Kidney (tissue), 14 donors: ENCODE measurements around the gene ATG12. TPM values are rescaled to one million over a fixed set of nuclear protein-coding genes. Genes with fewer than 3 reads are reported as not detected.

Experiments used
- DNase-seq, 5 donors: peaks; one replicate each; pipeline ENCODE4 v3.0.0-alpha.2; 2013 to 2020
- FAIRE-seq: peaks from 2 replicates; lab custom pipeline; 2012; peaks lifted over from hg19 to GRCh38; lab: Jason Lieb, UNC
- H3K27ac ChIP-seq, 2 donors: one replicate each; pipeline ENCODE4 v1.7.0; 2013; ENCODE audit warnings: low read depth in 2 of 2, low read length in 2 of 2, inconsistent platforms in 1 of 2
- H3K27me3 ChIP-seq: one replicate; pipeline ENCODE4 v1.7.1; 2013; ENCODE audit warnings: low read length, inconsistent platforms; ENCODE audit not compliant: control insufficient read depth, insufficient read depth
- H3K36me3 ChIP-seq, 3 donors: one replicate each; pipeline versions ENCODE4 v1.7.0 to v1.7.1; 2013; ENCODE audit warnings: low read length in 3 of 3, control low read depth in 1 of 3, inconsistent platforms in 1 of 3; ENCODE audit not compliant: insufficient read depth in 3 of 3, control insufficient read depth in 2 of 3
- H3K4me1 ChIP-seq, 3 donors: one replicate each; pipeline versions ENCODE4 v1.7.0 to v1.7.1; 2013; ENCODE audit warnings: low read length in 3 of 3, inconsistent platforms in 1 of 3, low read depth in 1 of 3; ENCODE audit not compliant: control insufficient read depth in 2 of 3, insufficient read depth in 2 of 3
- H3K4me3 ChIP-seq, 3 donors: one replicate each; pipeline versions ENCODE4 v1.7.0 to v1.8.1; 2013; ENCODE audit warnings: low read length in 3 of 3, control low read depth in 1 of 3, inconsistent platforms in 1 of 3
- H3K9ac ChIP-seq, 3 donors: one replicate each; pipeline versions ENCODE4 v1.7.0 to v1.7.1; 2013; ENCODE audit warnings: low read length in 3 of 3, control low read depth in 1 of 3, inconsistent platforms in 1 of 3
- H3K9me3 ChIP-seq, 3 donors: one replicate each; pipeline versions ENCODE4 v1.7.0 to v1.7.1; 2013; ENCODE audit warnings: low read length in 3 of 3, control low read depth in 1 of 3, inconsistent platforms in 1 of 3; ENCODE audit not compliant: control insufficient read depth in 2 of 3, insufficient read depth in 1 of 3
- CTCF ChIP-seq: IDR thresholded peaks from 3 replicates; pipeline ENCODE4 v1.5.1; 2012; ENCODE audit warnings: mild to moderate bottlenecking, moderate library complexity, borderline replicate concordance; ENCODE audit not compliant: insufficient read depth; ENCODE audit errors: extremely low read depth
- intact Hi-C: fragments of 100-400 bp; cut with DNase I; formaldehyde crosslinking; loops from one replicate; pipeline ENCODE4 v1.11.1; 2022
- polyA plus RNA-seq: library from polyadenylated mRNA; stranded (reverse); fragments of 350-450 nt; fragmentation: Illumina TruSeq; extraction: RNeasy Lipid Tissue Mini Kit (QIAGEN cat#74804); gene quantifications from one replicate; pipeline ENCODE4 v1.2.3, GENCODE V29; 2014; ENCODE audit warnings: low read depth, low replicate concordance; ENCODE audit not compliant: insufficient read depth
- total RNA-seq: library from RNA; stranded (reverse); fragmentation: NEBNext Ultra II Directional; extraction: Animal tissue kit (Norgen Biotek cat#: 25700); gene quantifications from one replicate; pipeline ENCODE4 v1.2.1, GENCODE V29; 2021
- donor health status: control.
- donor health status: control.
- donor health status: control.
- donor health status: control.
- donor health status: control.
- donor health status: DM: yes; HTN: yes; CAD: no.
- donor health status: Normal renal cell carcinoma (clear cell type).

ATG12 gene
- total and polyA plus RNA-seq, 2 donors from 2014 or later: 26.3 to 30.1 TPM

- Histone ChIP-seq H3K27me3 (no peaks in the 10 kb centered on the region), H3K4me3 (no peak overlapping the region), H3K4me1 (no peaks in the 10 kb centered on the region), H3K27ac (no peak overlapping the region), H3K9ac (no peak overlapping the region), H3K36me3 (no peaks in the 10 kb centered on the region), H3K9me3 (no peaks in the 10 kb centered on the region)
- intact Hi-C loops: no loop called here
- FAIRE-seq (no peak), DNase-seq (no peak)
- no peak for TF ChIP-seq CTCF
Observed at GRCh38 chr5:115796656-115797055, 44.7 kb downstream of the ATG12 start.

GRCh38 chr5:115795700-115796099 is 45.7 kb downstream of the ATG12 start:
- TF ChIP-seq CTCF: no peak
- no peak overlapping the region for H3K4me3 ChIP-seq
- DNase-seq (no peak), FAIRE-seq (no peak)
- H3K27ac ChIP-seq: no peak overlapping the region
- no peaks in the 10 kb centered on the region for H3K36me3 ChIP-seq
- no peaks in the 10 kb centered on the region for H3K9me3 ChIP-seq
- intact Hi-C loops: no loop called here
- H3K9ac ChIP-seq: no peak overlapping the region
- no peaks in the 10 kb centered on the region for H3K4me1 ChIP-seq
- no peaks in the 10 kb centered on the region for H3K27me3 ChIP-seq

GRCh38 chr5:115788440-115788839 is 52.9 kb downstream of the ATG12 start:
- TF ChIP-seq CTCF: no peak
- H3K4me3 ChIP-seq: no peak overlapping the region
- no peaks in the 10 kb centered on the region for H3K4me1 ChIP-seq
- no peaks in the 10 kb centered on the region for H3K27me3 ChIP-seq
- DNase-seq (no peak), FAIRE-seq (no peak)
- H3K9ac ChIP-seq: no peak overlapping the region
- no peaks in the 10 kb centered on the region for H3K9me3 ChIP-seq
- no peaks in the 10 kb centered on the region for H3K36me3 ChIP-seq
- H3K27ac ChIP-seq: no peak overlapping the region
- intact Hi-C loops: no loop called here

- FAIRE-seq: no peak
- intact Hi-C loops: no loop called here
Observed at GRCh38 chr5:115787426-115787825, 53.9 kb downstream of the ATG12 start.

More at GRCh38 chr5:115787426-115787825, 53.9 kb downstream of the ATG12 start:
- H3K27me3 ChIP-seq: no peaks in the 10 kb centered on the region
- DNase-seq: no peak
- no peaks in the 10 kb centered on the region for H3K36me3 ChIP-seq
- no peaks in the 10 kb centered on the region for H3K9me3 ChIP-seq
- H3K27ac ChIP-seq: no peak overlapping the region
- TF ChIP-seq CTCF: no peak
- H3K9ac ChIP-seq: no peak overlapping the region
- H3K4me3 ChIP-seq: no peak overlapping the region
- no peaks in the 10 kb centered on the region for H3K4me1 ChIP-seq
